GM12801 (cell line): Measurements from ENCODE around the gene MDH1B.

ENCODE experiments used
- CTCF ChIP-seq: IDR thresholded peaks from one replicate; pipeline ENCODE4 v1.5.1; 2011; ENCODE audit warnings: control low read depth; ENCODE audit not compliant: insufficient read length; ENCODE audit errors: extremely low read depth

Gene MDH1B

DNA sequence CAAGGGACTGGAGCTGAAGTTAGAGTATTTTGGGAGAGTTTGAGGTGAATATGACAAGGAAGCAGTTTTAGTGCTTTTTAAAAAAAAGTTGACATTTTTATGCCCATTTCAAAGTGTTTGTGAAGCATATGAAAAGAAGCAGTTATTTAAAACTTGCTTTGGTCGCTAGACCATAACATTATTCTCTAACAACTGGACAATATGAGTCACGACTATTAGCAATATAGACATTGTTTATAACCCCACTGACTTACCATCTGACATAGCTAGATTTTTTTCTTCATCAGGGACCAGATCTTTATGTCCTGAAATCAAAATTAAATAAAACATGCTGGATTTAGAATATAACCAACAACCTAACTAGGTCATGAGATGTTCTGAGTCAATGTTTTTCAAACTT lies 24.3 kb downstream of the MDH1B start:
- TF ChIP-seq CTCF = no peak

DNA sequence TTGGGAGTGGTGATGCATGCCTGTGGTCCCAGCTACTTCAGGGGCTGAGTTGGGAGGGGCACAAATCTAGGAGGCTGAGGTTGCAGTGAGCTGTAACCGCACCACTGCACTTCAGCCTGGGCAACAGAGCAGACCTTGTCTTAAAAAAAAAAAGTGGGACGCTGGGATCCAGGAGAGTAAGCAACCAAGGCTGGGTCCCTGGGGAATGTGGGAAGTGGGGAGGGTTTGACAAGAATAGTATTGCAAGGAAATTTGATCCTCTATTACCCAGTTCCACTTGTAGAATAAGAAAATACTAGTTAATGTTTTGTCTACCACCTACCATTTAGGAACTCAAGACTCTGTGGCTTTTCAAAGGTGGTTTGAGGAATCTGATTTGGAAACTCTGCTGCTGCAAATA lies 25.9 kb downstream of the MDH1B start:
- TF ChIP-seq CTCF = no peak

GRCh38 chr2:206736935-206737334 lies 28.2 kb downstream of the MDH1B start:
- TF ChIP-seq CTCF = no peak

GRCh38 chr2:206733341-206733740 lies 31.8 kb downstream of the MDH1B start:
- no peak for TF ChIP-seq CTCF

- no peak for TF ChIP-seq CTCF
Observed at GRCh38 chr2:206728277-206729199, 36.6 kb downstream of the MDH1B start.

DNA sequence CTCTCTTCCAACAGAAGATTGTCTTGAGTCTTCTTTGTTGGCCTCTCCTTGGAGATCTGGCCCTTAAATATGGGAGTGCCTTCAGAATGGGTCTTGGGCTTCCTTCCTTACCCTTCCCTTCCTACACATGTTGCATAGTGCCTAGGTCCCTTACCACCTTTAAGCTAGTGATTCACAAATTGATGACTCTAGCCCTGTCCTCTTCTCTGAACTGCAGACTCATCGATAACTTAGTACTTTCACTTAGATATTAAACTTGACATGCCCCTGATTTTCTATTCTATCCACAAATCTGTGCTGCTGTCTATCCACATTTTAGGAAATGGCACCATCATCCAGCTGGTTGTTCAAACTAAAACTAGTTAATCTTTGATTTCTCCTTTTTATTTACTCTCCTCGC lies 37.8 kb downstream of the MDH1B start:
- TF ChIP-seq CTCF = no peak

- TF ChIP-seq CTCF = no peak
Observed at GRCh38 chr2:206723288-206723687, 41.8 kb downstream of the MDH1B start.
